HG02938 (cell line): ENCODE data around the gene HGF.

Experiments used
- ATAC-seq: cut with Tn5 transposase; IDR thresholded peaks from one replicate; pipeline ENCODE4 v1.9.1; 2021; ENCODE audit warnings: mild to moderate bottlenecking, moderate library complexity; ENCODE audit not compliant: unreplicated experiment

HGF gene

DNA sequence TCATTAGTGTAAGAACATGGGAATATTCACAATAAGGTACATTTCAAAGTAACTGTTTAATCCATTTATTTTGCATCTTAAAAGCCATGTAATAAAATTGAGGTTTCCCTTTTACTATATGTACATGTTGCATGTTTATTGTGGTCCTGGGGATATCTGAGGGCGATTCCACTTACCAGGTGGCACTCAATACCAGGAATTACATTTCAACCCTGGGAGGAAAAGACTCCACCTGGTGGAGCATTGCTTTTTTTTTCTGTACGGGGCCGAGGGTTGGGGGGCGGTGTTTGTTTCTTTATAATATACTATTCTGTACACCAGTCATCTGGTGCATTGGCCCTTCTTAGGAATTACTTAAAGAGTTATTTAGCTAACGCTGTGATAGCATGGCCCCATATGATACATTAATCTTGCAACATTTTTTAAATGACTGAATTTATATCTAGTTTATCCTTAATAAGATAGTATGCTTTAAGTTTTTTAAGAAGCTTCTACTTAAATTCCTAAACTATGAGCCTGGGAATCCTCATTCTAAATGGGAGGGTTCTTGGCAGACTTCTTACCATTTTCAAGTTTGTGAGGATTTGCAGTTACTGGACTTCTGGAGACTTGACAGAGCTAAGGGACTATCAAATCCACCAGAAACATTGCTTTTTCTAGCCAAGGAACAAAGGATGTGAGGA is 7.2 kb upstream of the HGF start:
- no peak for ATAC-seq

DNA sequence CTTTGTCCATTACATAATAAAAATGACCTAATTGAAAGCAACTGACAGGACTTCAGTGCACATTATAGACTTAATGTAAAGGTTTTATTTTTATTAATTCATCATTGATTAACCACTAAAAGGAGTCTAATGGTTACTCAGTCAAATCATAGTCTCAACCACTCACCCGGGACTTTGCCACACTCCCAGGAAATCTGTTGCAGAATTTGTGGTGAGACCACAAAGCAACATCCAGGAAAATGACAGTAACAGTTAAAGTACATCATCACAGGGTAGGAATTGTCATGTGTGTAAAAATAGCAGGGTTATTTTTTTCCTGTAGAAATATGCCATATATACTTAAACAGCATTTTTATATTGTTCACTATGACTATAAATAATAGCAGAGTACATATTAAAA is 6.3 kb upstream of the HGF start:
- ATAC-seq = no peak

DNA sequence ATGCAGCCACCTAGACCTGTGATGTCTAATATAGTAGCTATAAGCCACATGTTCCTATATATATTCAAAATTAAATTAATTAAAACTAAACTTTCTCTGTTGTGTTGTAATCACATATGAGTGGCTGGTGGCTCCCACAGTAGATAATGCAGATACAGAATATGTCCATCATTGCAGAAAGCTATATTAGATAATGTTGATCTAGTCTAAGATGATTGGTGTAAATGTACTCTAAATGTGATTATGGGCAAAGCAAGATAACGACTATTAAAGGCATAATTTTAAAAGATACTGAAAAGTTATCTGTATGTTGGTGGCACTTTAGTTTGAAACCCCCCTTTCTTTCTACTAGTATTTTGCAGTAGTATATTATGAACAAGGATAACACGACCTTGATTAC is 5.7 kb upstream of the HGF start:
- ATAC-seq = no peak

DNA sequence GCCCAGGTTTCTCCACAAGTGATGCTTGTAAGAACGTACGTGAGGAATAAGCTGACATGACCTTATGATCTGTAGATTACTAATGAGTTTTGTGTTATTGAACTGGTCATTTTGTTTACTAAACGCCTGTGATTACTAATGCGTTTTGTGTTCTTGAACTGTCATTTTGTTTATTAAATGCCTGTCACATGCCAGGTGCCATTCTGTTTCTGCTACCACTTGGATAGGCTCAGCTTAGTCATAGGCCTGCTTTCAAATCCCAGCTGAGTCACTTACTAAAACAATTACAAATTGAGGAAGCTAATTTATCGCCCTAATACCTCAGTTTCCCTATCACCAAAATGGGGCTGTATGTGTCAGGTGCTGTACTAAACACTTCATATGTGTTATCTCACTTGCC is 4.7 kb upstream of the HGF start:
- ATAC-seq = no peak

DNA sequence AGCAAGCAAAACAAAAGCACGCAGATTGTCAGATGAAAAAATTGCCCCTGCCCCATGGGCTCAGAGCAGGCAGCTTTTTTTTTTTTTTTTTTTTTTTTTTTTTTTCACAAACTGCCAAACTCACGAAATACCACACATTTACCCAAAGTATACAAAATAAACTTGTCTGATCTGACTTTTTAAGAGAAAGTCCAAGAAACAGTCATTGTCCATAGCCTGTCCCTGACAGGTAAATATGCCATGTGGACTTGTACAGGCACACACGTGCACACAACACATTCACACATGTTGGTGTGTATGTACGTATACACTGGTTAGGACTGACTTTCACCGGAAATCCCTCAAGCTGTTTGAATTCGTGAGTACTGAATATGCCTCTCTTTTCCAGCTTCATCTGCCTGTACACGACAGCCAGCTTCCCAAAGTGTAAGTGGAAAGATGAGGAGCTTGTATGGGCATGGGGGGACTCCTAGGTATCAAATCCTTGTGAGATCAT is 929 bp upstream of the HGF start:
- no peak for ATAC-seq

DNA sequence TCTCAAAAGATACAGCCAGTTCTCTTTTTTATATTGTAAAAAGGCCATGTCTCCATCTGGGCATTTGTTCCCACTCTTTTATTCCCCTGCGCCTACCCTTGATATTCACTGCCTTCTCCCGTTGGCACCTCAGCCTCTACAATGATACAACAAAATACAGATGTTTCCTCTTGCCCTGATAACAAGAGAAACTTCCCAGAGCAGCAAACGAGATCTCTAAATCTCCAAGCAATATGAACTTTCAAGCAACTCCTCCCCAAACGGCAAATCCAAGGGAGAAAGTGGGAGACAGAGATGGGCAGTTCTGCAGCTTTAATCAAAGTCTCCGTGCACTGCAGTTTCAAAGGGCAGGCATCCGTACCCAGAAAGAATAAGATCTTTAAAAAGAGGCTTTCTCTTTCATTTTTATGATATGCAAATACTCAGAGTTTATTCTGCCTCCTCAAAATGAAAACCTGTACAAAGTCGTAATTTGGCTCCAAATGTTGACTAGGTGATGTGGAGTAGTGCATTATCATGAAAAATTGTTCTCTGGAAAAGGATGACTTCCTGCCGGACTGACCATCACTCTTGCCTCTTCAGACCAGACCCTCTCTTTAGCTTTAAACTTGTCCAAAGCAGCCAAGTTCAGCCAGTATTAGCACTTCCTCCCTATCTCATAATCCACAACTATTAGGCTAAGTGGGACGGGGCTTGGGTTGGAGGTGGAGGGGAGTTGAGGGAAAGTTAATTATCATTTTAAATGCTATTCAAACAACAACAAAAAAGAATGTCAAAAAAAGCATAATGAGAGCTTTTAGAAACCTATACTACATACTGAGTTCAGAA is 682 bp downstream of the HGF start:
- ATAC-seq = no peak

DNA sequence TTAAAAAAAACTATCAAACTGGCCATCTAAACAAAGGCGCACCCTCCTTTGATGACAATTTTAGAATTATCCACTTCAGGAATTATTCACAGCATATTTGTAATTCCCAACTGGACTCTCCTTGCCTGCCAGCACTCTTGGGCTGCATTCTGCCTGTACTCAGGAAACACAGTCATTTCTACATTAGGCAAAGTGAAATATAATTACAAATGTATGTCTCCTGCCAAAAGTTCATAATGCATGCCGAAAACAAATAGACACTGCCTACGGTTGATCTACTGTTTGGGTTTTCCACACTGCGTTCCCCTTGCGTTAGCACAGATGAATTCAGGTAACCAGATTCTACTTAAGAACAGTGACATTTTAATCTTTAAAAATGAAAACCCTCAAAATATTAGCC is 1.9 kb downstream of the HGF start:
- no peak for ATAC-seq

DNA sequence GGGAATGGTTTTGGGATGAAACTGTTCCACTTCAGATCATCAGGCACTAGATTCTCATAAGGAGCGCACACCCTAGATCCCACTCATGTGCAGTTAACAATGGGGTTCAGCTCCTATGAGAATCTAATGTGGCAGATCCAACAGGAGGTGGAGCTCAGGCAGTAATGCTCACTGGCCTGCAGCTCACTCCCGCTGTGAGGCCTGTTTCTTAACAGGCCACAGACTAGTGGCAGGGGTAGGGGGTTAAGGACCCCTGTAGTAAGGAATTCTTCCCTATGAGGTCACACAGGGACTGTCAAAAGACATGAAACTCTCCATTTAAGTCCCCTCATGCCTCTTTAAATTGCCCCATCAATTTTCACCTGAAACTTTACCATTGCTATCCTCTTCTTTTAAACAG is 8.0 kb downstream of the HGF start:
- ATAC-seq = no peak

DNA sequence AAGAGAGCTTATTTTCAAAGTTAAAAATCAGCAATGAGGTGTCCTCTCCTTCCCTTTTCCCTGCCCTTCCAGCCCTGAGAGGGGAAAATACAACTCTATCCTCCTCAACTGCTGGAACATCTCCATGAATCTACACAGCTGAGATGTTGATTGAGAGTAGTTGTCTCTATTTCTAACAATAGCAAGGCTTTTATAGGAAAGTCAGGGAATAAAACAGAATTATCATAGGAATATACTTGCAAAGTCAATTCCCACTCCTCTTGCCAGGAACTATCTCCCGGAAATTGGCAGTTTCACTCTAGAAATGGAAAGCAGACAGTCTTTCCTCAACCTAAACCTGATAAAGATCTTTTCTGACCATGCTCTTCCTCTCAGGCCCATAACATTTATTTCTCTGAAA is 8.8 kb downstream of the HGF start:
- no peak for ATAC-seq

DNA sequence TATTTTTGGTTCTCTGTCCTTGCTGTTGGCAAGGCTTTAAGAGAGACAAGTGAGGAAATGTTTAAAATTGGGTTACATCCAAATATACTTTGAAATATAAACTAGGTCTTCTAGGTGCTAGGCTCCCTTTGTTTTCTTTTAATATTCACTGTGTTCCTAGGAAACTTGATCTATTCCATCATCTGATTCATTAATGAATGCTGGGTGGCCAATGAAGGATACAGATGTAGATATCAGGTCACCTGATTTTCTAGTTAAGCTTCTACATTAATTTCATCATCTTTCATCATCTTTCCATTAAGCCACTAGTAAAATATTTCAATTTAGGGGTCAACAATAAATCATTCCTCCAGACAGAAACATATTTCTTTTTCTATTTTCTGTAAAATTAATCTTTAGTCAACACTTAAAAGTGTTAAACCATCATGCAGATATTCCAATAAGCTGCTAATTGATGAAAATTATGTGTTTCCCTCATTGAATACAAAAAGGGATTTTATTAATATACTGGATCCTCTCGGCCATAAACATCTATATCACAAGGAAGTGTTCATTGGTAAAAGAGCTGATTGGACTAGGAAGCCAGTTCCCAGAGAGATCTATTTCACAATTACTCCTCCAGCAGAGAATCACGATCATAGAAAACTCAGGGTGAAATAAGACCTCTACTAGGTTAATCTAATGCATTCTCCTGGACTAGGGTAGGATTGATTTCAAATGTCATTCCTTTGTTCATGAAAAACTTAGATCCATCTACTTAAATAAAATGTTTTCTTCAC is 14.7 kb downstream of the HGF start:
- ATAC-seq = no peak

DNA sequence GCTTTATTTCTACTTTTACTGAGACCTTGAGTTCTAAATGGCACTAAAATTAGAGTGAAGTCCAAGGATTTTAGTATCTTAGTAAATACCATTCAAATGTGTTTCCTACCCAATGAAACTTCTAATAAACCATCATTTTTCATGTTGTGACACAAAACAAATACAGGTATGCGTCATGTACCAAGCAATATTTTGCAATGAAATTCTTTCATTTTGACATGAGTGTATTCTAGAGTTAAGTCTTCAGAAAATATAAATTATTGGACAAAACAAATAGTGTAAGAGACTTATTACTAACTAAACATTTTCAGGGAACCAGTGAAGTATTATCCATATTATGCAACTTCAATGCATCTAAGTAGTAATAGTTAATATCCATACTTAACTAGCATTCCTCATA is 16.5 kb downstream of the HGF start:
- ATAC-seq = no peak

DNA sequence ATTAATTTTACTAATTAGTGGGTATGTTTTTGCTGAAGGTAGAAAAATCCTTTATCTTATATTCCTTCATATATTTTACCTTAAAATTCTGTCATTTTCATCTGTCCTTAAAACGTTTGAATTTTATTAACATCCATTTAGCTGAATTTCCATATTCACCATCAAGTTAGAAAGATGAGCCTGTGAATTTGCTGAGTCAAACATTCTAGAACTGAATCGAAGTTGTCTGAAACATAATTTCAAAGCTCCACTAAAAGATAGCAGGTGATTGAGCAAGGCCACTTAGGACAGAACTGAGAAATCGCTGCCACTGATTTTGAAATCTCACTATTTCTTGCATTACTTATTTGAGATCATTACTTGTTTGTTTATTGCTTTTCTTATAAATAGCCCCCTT is 17.5 kb downstream of the HGF start:
- no peak for ATAC-seq

DNA sequence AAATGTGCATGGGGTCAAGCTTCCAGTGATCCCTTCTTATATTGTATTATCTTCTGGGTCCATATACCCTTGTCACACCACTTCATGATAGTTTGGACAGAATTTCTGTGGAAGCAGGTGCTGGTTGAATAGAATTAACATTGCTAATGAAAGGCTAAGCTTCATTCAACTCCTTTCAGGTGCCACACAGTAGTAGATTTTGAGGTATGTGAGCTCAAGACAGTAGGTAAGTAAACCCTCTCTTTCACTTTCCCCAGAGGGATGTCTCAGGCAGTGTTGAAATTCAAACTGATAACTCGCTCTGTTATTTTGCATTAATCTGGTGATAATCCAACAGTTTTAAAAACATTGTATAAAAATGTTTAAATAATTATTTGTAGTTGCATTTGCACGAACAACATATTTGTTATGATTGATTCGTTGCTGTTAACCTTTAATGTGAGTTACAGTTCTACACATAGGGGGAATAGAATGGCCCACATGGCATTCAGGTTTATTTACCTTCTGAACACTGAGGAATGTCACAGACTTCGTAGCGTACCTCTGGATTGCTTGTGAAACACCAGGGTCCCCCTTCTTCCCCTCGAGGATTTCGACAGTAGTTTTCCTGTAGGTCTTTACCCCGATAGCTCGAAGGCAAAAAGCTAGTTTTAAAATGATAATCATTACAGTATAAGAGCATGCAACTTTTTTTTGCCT is 18.1 kb downstream of the HGF start:
- ATAC-seq = no peak

DNA sequence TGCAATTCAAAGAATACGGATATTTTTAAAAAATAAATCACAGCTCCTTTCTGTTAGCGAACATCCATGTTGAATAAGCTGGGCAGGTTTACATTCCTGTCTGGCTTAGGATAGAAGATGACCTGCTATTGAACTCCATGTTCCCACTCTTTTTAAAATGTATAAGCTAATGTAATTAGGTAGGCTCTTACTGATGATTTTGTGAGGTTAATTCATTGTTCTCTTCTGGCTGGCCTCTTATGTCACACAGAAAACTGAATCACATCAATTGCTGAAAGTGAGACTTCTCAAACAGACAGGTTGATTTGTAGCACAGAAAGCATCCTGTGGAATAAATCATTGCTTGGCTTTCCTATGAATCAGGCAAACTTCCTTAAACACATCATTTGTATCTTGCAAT is 24.2 kb downstream of the HGF start:
- no peak for ATAC-seq

DNA sequence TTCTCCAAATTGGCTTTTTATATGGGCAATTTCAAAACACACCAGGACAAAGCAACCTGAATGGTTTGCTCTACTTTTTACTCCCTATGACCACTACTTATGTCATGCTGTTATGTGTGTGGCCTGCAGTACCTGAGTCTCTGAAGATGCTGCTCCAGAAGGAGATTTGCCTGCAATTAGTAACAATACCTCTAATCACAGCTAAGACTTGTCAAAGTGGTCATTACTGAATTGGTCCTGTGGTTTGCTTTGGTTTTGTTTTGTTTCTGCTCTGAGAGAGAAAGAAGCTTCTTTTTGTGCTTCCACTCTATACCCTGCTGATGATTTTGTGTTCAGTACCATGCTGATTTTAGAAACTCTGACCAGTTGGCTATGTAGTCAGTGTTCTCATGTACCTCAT is 25.5 kb downstream of the HGF start:
- ATAC-seq = no peak

DNA sequence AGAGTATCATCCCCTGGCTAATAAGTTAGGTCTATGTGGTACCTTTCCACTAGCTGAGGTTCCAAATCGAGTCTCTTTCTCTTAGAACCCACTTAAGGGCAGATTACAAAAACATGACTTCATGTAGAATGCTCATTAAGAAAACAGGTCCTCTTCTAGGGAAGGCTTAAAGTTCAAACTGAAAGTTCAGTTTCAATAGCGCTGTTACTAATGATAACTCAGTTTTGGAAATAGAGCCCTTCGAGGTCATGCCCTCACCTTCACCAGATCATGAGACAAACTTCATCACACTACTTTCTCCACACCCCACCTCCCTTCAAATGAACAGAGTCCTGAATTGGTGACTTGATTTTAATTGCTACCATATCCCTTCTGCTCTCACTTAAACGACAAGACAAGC is 26.2 kb downstream of the HGF start:
- no peak for ATAC-seq

DNA sequence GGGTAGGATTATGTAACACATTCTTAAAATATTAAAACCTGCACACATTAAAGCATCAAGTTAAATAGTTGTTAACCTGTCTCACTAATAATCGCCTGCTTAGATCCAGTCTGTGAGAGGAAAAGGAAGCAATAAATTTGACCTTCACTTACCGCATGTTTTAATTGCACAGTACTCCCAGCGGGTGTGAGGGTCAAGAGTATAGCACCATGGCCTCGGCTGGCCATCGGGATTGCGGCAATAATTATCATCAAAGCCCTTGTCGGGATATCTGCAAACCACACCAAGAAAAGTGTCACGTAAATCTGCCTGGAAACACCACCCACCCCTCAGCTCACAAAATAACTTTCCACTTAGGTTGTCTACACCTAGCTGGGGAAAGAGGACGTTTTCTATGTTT is 26.6 kb downstream of the HGF start:
- ATAC-seq = no peak

DNA sequence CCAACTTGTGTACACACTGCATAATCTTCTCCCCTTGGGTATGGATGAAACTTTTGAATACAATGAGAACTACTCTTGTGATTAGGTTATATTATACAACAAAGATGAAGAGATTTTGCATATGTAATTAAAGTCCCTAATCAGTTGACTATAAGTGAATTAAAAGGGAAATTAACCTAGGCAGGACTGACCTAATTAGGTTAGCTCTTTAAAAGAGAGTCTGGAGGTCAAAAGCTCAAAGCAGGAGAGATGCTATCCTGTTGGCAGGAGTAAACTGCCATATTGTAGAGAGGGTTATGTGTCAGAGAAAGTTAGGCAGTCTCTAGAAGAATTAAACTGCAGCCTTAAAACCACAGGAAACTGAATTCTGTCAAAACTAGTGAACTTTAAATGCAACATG is 29.4 kb downstream of the HGF start:
- ATAC-seq = no peak

DNA sequence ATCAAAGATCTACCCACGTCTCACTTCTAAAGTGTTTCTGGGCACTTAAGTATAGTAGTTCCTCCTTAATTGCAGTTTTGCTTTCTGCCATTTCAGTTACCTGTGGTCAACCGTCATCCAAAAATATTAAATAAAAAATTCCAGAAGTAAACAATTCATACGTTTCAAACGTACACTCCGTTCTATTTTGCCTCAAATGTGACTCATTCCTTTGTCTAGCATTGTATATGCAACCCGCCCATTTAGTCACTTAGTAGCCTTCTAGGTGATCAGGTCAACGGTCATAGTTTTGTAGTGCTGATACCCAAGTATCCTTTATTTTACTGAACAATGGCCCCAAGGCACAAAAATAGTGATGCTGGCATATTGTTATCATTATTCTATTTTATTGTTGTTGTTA is 33.8 kb downstream of the HGF start:
- no peak for ATAC-seq

DNA sequence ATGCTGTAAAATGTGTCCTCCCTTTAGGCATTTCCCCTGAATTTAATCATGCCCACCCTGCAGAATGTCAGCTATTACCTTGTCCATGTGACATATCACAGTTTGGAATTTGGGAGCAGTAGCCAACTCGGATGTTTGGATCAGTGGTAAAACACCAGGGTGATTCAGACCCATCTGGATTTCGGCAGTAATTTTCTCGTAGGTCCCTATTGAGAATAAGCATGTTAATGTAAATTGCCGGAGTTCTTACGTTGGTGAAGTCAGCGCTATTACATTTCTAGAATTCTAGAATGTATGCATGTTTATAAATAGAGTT is 44.1 kb downstream of the HGF start:
- ATAC-seq = no peak
